Progenitor cell of endocrine pancreas (in vitro differentiated cells): ENCODE data around the gene RIN2. TPM values are rescaled to one million over a fixed set of nuclear protein-coding genes. Genes with fewer than 3 reads are reported as not detected.

Experiments used
- DNase-seq: peaks from one replicate; pipeline ENCODE4 v3.0.0; 2021; ENCODE audit warnings: low spot score; ENCODE audit not compliant: unreplicated experiment
- H3K27ac Mint-ChIP-seq: 2 replicates; pipeline ENCODE4 v1.8.0; 2021; ENCODE audit warnings: mild to moderate bottlenecking, moderate library complexity, mixed read lengths
- H3K27me3 Mint-ChIP-seq: 2 replicates; pipeline ENCODE4 v1.8.0; 2021; ENCODE audit warnings: mixed read lengths
- H3K36me3 Mint-ChIP-seq: 2 replicates; pipeline ENCODE4 v1.8.0; 2022; ENCODE audit warnings: mixed read lengths; ENCODE audit not compliant: insufficient read depth
- H3K4me1 Mint-ChIP-seq: 2 replicates; pipeline ENCODE4 v1.8.0; 2021; ENCODE audit warnings: low read depth, mixed read lengths
- H3K4me3 Mint-ChIP-seq: 2 replicates; pipeline ENCODE4 v1.8.0; 2021; ENCODE audit warnings: low read depth, mild to moderate bottlenecking, moderate library complexity, mixed read lengths
- H3K9me3 Mint-ChIP-seq: 2 replicates; pipeline ENCODE4 v1.8.0; 2021; ENCODE audit warnings: low read depth, mixed read lengths
- CTCF ChIP-seq: fragments of 200-600 bp; sonication (generic); IDR thresholded peaks from one replicate; pipeline ENCODE4 v1.5.0; 2021; ENCODE audit warnings: antibody characterized with exemption, mild to moderate bottlenecking; ENCODE audit not compliant: unreplicated experiment
- total RNA-seq: library from RNA; stranded (reverse); gene quantifications from 2 replicates; pipeline ENCODE4 v1.2.1, GENCODE V29; 2021

Gene RIN2
- total RNA-seq, 1 donor from 2014 or later = 36.1 TPM

- Mint-ChIP-seq H3K4me1 (no peaks in the 10 kb centered on the region), H3K27me3 (no peaks in the 10 kb centered on the region), H3K4me3 (no peak overlapping the region), H3K27ac (no peak overlapping the region), H3K36me3 (no peaks in the 10 kb centered on the region), H3K9me3 (no peaks in the 10 kb centered on the region)
- DNase-seq = no peak
- TF ChIP-seq CTCF = no peak
These were observed 15.0 kb upstream of the RIN2 start for GRCh38 chr20:19742974-19743639.

GRCh38 chr20:19743640-19743995, 14.4 kb upstream of the RIN2 start:
- no peaks in the 10 kb centered on the region for H3K27me3 Mint-ChIP-seq
- no peaks in the 10 kb centered on the region for H3K9me3 Mint-ChIP-seq
- H3K4me3 Mint-ChIP-seq = no peak overlapping the region
- H3K27ac Mint-ChIP-seq = no peak overlapping the region
- DNase-seq = no peak
- TF ChIP-seq CTCF = no peak
- H3K36me3 Mint-ChIP-seq = no peaks in the 10 kb centered on the region
- H3K4me1 Mint-ChIP-seq = no peaks in the 10 kb centered on the region

- no peak for DNase-seq
- Mint-ChIP-seq H3K9me3 (no peaks in the 10 kb centered on the region), H3K4me3 (no peak overlapping the region), H3K4me1 (no peaks in the 10 kb centered on the region), H3K27me3 (no peaks in the 10 kb centered on the region), H3K36me3 (no peaks in the 10 kb centered on the region), H3K27ac (no peak overlapping the region)
- no peak for TF ChIP-seq CTCF
These were observed 13.0 kb upstream of the RIN2 start for GRCh38 chr20:19745106-19745505.

GRCh38 chr20:19745584-19745983, 12.5 kb upstream of the RIN2 start:
- Mint-ChIP-seq H3K9me3 (no peaks in the 10 kb centered on the region), H3K36me3 (no peaks in the 10 kb centered on the region), H3K27ac (no peak overlapping the region), H3K4me3 (no peak overlapping the region), H3K4me1 (no peaks in the 10 kb centered on the region), H3K27me3 (no peaks in the 10 kb centered on the region)
- no peak for TF ChIP-seq CTCF
- no peak for DNase-seq

- DNase-seq = no peak
- Mint-ChIP-seq H3K27ac (no peak overlapping the region), H3K27me3 (peaks cover 3% of the 10 kb centered on the region), H3K4me3 (no peak overlapping the region), H3K4me1 (peaks cover 2% of the 10 kb centered on the region), H3K9me3 (no peaks in the 10 kb centered on the region), H3K36me3 (no peaks in the 10 kb centered on the region)
- no peak for TF ChIP-seq CTCF
These were observed 11.7 kb upstream of the RIN2 start for GRCh38 chr20:19746396-19746795.
